GM12878 (cell line): ENCODE results near the gene GBGT1.

ENCODE experiments used
- ATF3 ChIP-seq: IDR thresholded peaks from 2 replicates; pipeline ENCODE4 v1.6.1; 2011; ENCODE audit warnings: low read depth, mild to moderate bottlenecking, low read length, moderate library complexity, borderline replicate concordance; ENCODE audit errors: extremely low read depth
- ATF7 ChIP-seq: fragments of 450-650 bp; IDR thresholded peaks from 2 replicates; pipeline ENCODE4 v1.6.1; 2016; ENCODE audit warnings: low read depth, mild to moderate bottlenecking
- CBFB ChIP-seq: IDR thresholded peaks from 2 replicates; pipeline ENCODE4 v1.6.1; 2016; ENCODE audit warnings: antibody characterized with exemption, low read depth
- CTCF ChIP-seq, 3 experiments: IDR thresholded peaks in 2 of 3; conservative IDR thresholded peaks in 1 of 3; 2 replicates each; pipeline ENCODE4 v1.5.1; 2011; ENCODE audit warnings: low read depth in 3 of 3, low read length in 3 of 3, mild to moderate bottlenecking in 3 of 3, control low read depth in 2 of 3, moderate library complexity in 2 of 3, inconsistent platforms in 1 of 3, mixed read lengths in 1 of 3; ENCODE audit not compliant: control insufficient read depth in 2 of 3, insufficient read depth in 1 of 3; ENCODE audit errors: extremely low read depth in 1 of 3
- TAF1 ChIP-seq: IDR thresholded peaks from 2 replicates; pipeline ENCODE4 v1.6.1; 2011; ENCODE audit warnings: mild to moderate bottlenecking, low read depth, low read length, borderline replicate concordance
- ZNF687 ChIP-seq: fragments of 450-650 bp; IDR thresholded peaks from 2 replicates; pipeline ENCODE4 v1.6.1; 2017; ENCODE audit warnings: mild to moderate bottlenecking, moderate library complexity

GRCh38 chr9:133114886-133115603 is 48.7 kb downstream of the GBGT1 start:
- TF ChIP-seq CBFB (no peak), TAF1 (no peak), CTCF (IDR thresholded peaks at IDR 0.05 in 2 of 3, conservative IDR thresholded peaks at IDR 0.05 in 1 of 3; ENCODE audit: control insufficient read depth in 2 of 3, extremely low read depth in 1 of 3, insufficient read depth in 1 of 3, low read depth in 3 of 3, low read length in 3 of 3) (no peak), ATF7 (no peak), ZNF687 (peak; percentile 5; the same call in 1 of the 2 replicates), ATF3 (no peak)
